ENCODE results near the gene PRMT1. TPM values are rescaled to one million over a fixed set of nuclear protein-coding genes. Genes with fewer than 3 reads are reported as not detected.
"Not testable (repeated sequence)": the region's sequence is repeated elsewhere in the genome, so short reads cannot be mapped to it uniquely, and the experiment has no call there.

PRMT1 gene
- total and polyA plus RNA-seq, 12 donors = 80.4 to 262 (median 160) TPM

DNA sequence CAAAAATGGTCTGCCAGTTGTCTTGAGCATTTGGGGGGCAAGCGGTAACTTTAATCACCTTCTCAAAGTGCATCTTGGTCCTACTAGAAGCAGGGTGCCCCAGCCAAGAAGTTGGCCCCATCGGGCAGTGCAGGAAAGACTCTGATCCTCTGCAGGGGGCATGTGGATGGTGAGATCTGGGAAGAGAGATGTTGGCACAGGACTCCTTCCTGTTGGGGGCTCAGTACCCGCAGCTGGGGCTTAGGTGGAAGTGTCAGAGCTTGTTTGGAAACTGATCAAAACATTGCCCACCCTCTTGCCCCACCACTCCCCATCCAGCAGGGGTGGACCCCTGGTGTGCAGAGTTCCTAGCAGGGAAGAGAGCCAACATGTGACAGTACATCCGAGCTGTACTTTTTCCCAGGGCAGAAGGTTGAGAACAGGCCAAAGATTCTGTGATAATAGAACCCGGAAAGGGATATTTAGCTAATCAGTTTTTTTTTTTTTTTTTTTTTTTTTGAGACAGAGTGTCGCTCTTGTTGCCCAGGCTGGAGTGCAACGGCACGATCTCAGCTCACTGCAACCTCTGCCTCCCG lies 46.0 kb upstream of the PRMT1 start:
- intact Hi-C loops (cut with DNase I) = loop anchor here in 1 of 2 donors (5.0 kb wide), 1 partner anchor 34 kb away; no protein-coding TSS in a partner anchor

DNA sequence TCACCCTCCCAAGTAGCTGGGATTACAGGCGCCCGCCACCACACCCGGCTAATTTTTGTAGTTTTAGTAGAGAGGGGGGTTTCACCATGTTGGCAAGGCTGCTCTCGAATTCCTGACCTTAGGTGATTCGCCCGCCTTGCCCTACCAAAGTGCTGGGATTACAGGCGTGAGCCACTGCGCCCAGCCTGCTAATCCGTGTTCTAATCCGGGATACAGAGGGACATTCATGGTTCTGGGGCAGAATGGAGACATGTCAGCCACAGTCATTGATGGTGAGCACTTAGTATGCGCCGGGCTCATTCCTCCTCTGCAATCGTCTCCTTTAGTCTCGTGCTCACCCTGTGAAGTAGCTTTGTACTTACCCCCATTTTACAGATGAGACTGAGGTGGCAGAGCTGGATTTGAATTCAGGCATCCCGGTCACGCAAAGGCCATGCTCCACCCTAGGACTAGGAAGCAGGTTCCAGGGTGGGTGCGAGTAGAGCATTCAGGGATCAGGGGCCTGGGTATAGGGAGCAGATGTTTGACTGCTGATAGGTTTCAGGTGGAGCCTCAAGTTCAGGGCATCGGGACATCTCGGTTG lies 45.4 kb upstream of the PRMT1 start:
- peak overlapping the region in 1 of 5 donors; percentile 42 for H3K27ac ChIP-seq
- intact Hi-C loops (cut with DNase I) = loop anchor here in 1 of 2 donors (5.0 kb wide), 1 partner anchor 34 kb away; no protein-coding TSS in a partner anchor

More for the DNA sequence above, 46.0 kb upstream of the PRMT1 start:
- WGBS, 4 donors = 22 to 34% (median 24%) methylated on average over 9 of the region's 9 CpGs
- Histone ChIP-seq H3K36me3 (replicated peaks in 1 of 2) (peaks cover 0 to 13% of the 10 kb centered on the region in 2 donors), H3K27me3 (no peaks in the 10 kb centered on the region), H3K27ac (peak overlapping the region in 1 of 5 donors; percentile 42), H3K4me3 (no peak overlapping the region), H3K9me3 (replicated peaks in 1 of 3) (no peaks in the 10 kb centered on the region), H3K4me1 (replicated peaks in 1 of 2) (peaks cover 0 to 6% of the 10 kb centered on the region in 2 donors)
- DNase-seq = peak in 2 of 7 donors; percentile 35 to 51
- no peak for TF ChIP-seq POLR2A (IDR thresholded peaks at IDR 0.05)
- TF ChIP-seq, protein P1, sequence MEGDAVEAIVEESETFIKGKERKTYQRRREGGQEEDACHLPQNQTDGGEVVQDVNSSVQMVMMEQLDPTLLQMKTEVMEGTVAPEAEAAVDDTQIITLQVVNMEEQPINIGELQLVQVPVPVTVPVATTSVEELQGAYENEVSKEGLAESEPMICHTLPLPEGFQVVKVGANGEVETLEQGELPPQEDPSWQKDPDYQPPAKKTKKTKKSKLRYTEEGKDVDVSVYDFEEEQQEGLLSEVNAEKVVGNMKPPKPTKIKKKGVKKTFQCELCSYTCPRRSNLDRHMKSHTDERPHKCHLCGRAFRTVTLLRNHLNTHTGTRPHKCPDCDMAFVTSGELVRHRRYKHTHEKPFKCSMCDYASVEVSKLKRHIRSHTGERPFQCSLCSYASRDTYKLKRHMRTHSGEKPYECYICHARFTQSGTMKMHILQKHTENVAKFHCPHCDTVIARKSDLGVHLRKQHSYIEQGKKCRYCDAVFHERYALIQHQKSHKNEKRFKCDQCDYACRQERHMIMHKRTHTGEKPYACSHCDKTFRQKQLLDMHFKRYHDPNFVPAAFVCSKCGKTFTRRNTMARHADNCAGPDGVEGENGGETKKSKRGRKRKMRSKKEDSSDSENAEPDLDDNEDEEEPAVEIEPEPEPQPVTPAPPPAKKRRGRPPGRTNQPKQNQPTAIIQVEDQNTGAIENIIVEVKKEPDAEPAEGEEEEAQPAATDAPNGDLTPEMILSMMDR (IDR thresholded peaks at IDR 0.05) = no peak

DNA sequence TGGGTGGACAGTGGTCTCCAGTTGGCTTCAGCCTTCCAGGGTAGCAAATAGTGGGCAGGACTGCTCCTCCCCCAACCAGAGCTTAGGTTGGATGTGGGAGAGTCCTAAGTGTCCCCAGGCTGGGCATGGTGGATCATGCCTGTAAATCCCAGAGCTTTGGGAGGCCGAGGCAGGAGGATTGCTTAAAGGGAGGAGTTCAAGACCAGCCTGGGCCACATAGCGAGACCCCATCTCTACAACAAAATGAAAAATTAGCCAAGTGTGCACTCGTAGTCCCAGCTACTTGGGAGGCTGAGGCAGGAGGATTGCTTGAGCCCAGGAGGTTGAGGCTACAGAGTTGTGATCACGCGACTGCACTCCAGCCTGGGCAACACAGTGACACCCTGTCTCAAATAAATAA lies 44.5 kb upstream of the PRMT1 start:
- Histone ChIP-seq H3K4me3 (no peak overlapping the region), H3K27me3 (no peaks in the 10 kb centered on the region), H3K9me3 (replicated peaks in 1 of 3) (no peaks in the 10 kb centered on the region), H3K36me3 (replicated peaks in 1 of 2) (no peaks in the 10 kb centered on the region), H3K4me1 (replicated peaks in 1 of 2) (peaks cover 0 to 6% of the 10 kb centered on the region in 2 donors), H3K27ac (no peak overlapping the region)
- no peak for DNase-seq
- intact Hi-C loops (cut with DNase I) = loop anchor here in 1 of 2 donors (5.0 kb wide), 1 partner anchor 35 kb away; no protein-coding TSS in a partner anchor
- 87 to 91% (median 89%) methylated on average over 4 to 5 of the region's 5 CpGs for WGBS, 4 donors
- TF ChIP-seq POLR2A (IDR thresholded peaks at IDR 0.05) = no peak
- TF ChIP-seq, protein P1 (IDR thresholded peaks at IDR 0.05) = no peak

More for the DNA sequence above, 45.4 kb upstream of the PRMT1 start:
- TF ChIP-seq POLR2A (IDR thresholded peaks at IDR 0.05) = no peak
- TF ChIP-seq, protein P1 (IDR thresholded peaks at IDR 0.05) = no peak
- no peak for DNase-seq
- H3K4me1 ChIP-seq (replicated peaks in 1 of 2) = peaks cover 0 to 6% of the 10 kb centered on the region in 2 donors
- H3K36me3 ChIP-seq (replicated peaks in 1 of 2) = peaks cover 0 to 8% of the 10 kb centered on the region in 2 donors
- H3K4me3 ChIP-seq = no peak overlapping the region
- no peaks in the 10 kb centered on the region for H3K27me3 ChIP-seq
- no peaks in the 10 kb centered on the region for H3K9me3 ChIP-seq (replicated peaks in 1 of 3)
- WGBS, 4 donors = 81 to 86% (median 83%) methylated on average over 18 to 19 of the region's 19 CpGs

- peaks cover 3 to 12% of the 10 kb centered on the region in 2 donors for H3K4me1 ChIP-seq (replicated peaks in 1 of 2)
- 73 to 89% (median 74%) methylated on average over 5 to 9 of the region's 9 CpGs for WGBS, 4 donors
These were observed 43.8 kb upstream of the PRMT1 start for GRCh38 chr19:49633273-49633672.

More at GRCh38 chr19:49633273-49633672, 43.8 kb upstream of the PRMT1 start:
- H3K9me3 ChIP-seq (replicated peaks in 1 of 3); H3K36me3 ChIP-seq (replicated peaks in 1 of 2); H3K27me3 ChIP-seq; H3K4me3 ChIP-seq; DNase-seq: not testable (repeated sequence)
- H3K27ac ChIP-seq = peak overlapping the region in 1 of 5 donors; percentile 34
- intact Hi-C loops (cut with DNase I) = loop anchor here in 1 of 2 donors (5.0 kb wide), 1 partner anchor 36 kb away; no protein-coding TSS in a partner anchor
